ENCODE results near the gene NBPF3.
"Not testable (repeated sequence)": the region's sequence is repeated elsewhere in the genome, so short reads cannot be mapped to it uniquely, and the experiment has no call there.

Gene NBPF3

GRCh38 chr1:21514245-21514644 lies 74.3 kb downstream of the NBPF3 start:
- Histone ChIP-seq H3K79me2 (ENCODE audit: insufficient read depth, low read depth) (no peaks in the 10 kb centered on the region), H3K4me1 (ENCODE audit: low read depth, poor library complexity, severe bottlenecking) (peaks cover 5% of the 10 kb centered on the region), H3K4me2 (no peak overlapping the region), H3K27ac (no peak overlapping the region), H2AFZ (ENCODE audit: low read depth) (no peak overlapping the region), H3K36me3 (ENCODE audit: insufficient read depth) (no peaks in the 10 kb centered on the region), H3K9ac (no peak overlapping the region), H3K4me3 (IDR thresholded peaks at IDR 0.05; ENCODE audit: insufficient read depth, low read depth, low read length) (no peak overlapping the region), H4K20me1 (ENCODE audit: insufficient read depth) (no peaks in the 10 kb centered on the region), H3K27me3 (ENCODE audit: insufficient read depth, low read depth) (peaks cover 19% of the 10 kb centered on the region; the same call in 1 of the 2 replicates)
- TF ChIP-seq, protein P1, sequence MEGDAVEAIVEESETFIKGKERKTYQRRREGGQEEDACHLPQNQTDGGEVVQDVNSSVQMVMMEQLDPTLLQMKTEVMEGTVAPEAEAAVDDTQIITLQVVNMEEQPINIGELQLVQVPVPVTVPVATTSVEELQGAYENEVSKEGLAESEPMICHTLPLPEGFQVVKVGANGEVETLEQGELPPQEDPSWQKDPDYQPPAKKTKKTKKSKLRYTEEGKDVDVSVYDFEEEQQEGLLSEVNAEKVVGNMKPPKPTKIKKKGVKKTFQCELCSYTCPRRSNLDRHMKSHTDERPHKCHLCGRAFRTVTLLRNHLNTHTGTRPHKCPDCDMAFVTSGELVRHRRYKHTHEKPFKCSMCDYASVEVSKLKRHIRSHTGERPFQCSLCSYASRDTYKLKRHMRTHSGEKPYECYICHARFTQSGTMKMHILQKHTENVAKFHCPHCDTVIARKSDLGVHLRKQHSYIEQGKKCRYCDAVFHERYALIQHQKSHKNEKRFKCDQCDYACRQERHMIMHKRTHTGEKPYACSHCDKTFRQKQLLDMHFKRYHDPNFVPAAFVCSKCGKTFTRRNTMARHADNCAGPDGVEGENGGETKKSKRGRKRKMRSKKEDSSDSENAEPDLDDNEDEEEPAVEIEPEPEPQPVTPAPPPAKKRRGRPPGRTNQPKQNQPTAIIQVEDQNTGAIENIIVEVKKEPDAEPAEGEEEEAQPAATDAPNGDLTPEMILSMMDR (conservative IDR thresholded peaks at IDR 0.05; ENCODE audit: low read depth, low read length): no peak

- no peaks in the 10 kb centered on the region for H3K4me1 ChIP-seq (ENCODE audit: low read depth, poor library complexity, severe bottlenecking)
- no peak overlapping the region for H3K4me2 ChIP-seq
- no peak overlapping the region for H3K9ac ChIP-seq
- H3K79me2 ChIP-seq (ENCODE audit: insufficient read depth, low read depth): no peaks in the 10 kb centered on the region
- TF ChIP-seq, protein P1 (conservative IDR thresholded peaks at IDR 0.05; ENCODE audit: low read depth, low read length): no peak
- H3K36me3 ChIP-seq (ENCODE audit: insufficient read depth): no peaks in the 10 kb centered on the region
- no peak overlapping the region for H2AFZ ChIP-seq (ENCODE audit: low read depth)
- no peaks in the 10 kb centered on the region for H4K20me1 ChIP-seq (ENCODE audit: insufficient read depth)
- H3K27me3 ChIP-seq (ENCODE audit: insufficient read depth, low read depth): peaks cover 8% of the 10 kb centered on the region; the same call in 1 of the 2 replicates
- H3K27ac ChIP-seq: no peak overlapping the region
- no peak overlapping the region for H3K4me3 ChIP-seq (IDR thresholded peaks at IDR 0.05; ENCODE audit: insufficient read depth, low read depth, low read length)
Measured at GRCh38 chr1:21517161-21517589, 77.2 kb downstream of the NBPF3 start.

DNA sequence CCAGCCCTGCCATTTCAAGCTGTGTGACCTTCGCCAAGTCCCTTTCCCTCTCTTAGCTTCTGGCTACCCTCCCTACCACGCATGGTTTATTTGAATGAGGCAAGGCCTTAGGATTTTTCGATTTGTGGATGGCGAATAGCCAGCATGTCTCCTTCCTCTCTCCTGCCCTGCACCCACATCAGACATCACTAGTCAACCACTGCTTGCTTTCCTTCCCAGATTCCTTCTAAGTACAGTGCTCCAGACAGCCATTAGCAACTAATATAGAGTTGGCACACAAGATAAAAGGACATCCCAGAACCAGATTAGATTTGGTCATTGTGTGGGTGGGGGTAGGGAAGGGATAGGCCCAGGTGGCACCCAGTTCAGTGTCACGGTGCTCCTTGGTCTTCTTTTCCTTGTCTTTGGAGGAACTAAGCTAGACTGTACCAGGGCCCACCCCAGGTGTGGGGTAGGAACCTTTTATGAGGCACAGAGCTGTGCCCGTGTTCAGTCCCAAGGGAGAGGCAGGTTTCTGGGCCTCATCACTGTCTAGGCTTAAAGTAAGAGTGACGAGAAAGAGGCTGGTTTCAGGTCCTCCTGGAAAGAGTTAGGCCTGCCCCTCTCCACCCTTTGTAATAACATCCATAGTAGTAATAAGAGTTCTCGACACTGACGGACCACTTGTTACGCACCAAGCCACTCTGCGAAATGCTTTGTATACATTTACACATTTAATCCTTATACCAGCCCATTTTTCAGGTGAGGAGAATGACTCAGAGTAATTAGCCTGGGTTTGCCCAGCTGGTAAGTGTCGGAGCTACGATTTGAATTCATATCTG lies 77.9 kb downstream of the NBPF3 start:
- no peaks in the 10 kb centered on the region for H3K36me3 ChIP-seq (ENCODE audit: insufficient read depth)
- peaks cover 6% of the 10 kb centered on the region; the same call in 1 of the 2 replicates for H3K27me3 ChIP-seq (ENCODE audit: insufficient read depth, low read depth)
- no peaks in the 10 kb centered on the region for H3K79me2 ChIP-seq (ENCODE audit: insufficient read depth, low read depth)
- H3K4me2 ChIP-seq: no peak overlapping the region
- H3K4me1 ChIP-seq (ENCODE audit: low read depth, poor library complexity, severe bottlenecking): no peaks in the 10 kb centered on the region
- TF ChIP-seq, protein P1 (conservative IDR thresholded peaks at IDR 0.05; ENCODE audit: low read depth, low read length): no peak
- no peak overlapping the region for H3K9ac ChIP-seq
- no peak overlapping the region for H3K27ac ChIP-seq
- no peak overlapping the region for H2AFZ ChIP-seq (ENCODE audit: low read depth)
- H4K20me1 ChIP-seq (ENCODE audit: insufficient read depth): no peaks in the 10 kb centered on the region
- H3K4me3 ChIP-seq (IDR thresholded peaks at IDR 0.05; ENCODE audit: insufficient read depth, low read depth, low read length): no peak overlapping the region

GRCh38 chr1:21518774-21519455 lies 79.0 kb downstream of the NBPF3 start:
- no peaks in the 10 kb centered on the region for H4K20me1 ChIP-seq (ENCODE audit: insufficient read depth)
- no peak overlapping the region for H3K4me3 ChIP-seq (IDR thresholded peaks at IDR 0.05; ENCODE audit: insufficient read depth, low read depth, low read length)
- H3K4me2 ChIP-seq: no peak overlapping the region
- H3K27me3 ChIP-seq (ENCODE audit: insufficient read depth, low read depth): peaks cover under 1% of the 10 kb centered on the region; the same call in 1 of the 2 replicates
- no peak overlapping the region for H2AFZ ChIP-seq (ENCODE audit: low read depth)
- no peaks in the 10 kb centered on the region for H3K36me3 ChIP-seq (ENCODE audit: insufficient read depth)
- H3K79me2 ChIP-seq (ENCODE audit: insufficient read depth, low read depth): no peaks in the 10 kb centered on the region
- TF ChIP-seq, protein P1 (conservative IDR thresholded peaks at IDR 0.05; ENCODE audit: low read depth, low read length): no peak
- no peak overlapping the region for H3K27ac ChIP-seq
- no peak overlapping the region for H3K9ac ChIP-seq
- H3K4me1 ChIP-seq (ENCODE audit: low read depth, poor library complexity, severe bottlenecking): no peaks in the 10 kb centered on the region

DNA sequence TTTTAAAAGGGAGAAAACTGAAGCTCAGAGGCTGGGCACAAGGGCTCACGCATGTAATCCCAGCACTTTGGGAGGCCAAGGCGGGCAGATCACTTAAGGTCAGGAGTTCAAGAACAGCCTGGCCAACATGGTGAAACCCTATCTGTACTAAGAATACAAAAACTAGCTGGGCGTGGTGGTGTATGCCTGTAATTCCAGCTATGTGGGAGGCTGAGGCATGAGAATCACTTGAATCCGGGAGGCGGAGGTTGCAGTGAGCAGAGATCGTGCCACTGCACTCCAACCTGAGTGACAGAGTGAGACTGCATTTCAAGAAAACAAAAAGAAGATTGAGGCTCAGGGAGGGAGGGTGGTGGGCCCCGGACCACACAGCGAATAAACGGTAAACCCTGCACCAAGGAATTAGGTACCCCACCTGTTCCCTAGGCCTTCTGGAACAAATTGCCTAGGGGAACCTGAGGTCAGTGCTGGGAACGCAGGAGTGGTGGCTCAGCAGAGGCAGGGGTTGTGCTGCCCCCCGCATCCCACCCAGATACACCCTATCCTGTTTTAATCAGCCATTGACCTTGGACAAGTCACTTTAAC lies 79.6 kb downstream of the NBPF3 start:
- not testable (repeated sequence) for H3K4me1 ChIP-seq (ENCODE audit: low read depth, poor library complexity, severe bottlenecking); H3K4me3 ChIP-seq (IDR thresholded peaks at IDR 0.05; ENCODE audit: insufficient read depth, low read depth, low read length); H3K36me3 ChIP-seq (ENCODE audit: insufficient read depth); H2AFZ ChIP-seq (ENCODE audit: low read depth); H3K79me2 ChIP-seq (ENCODE audit: insufficient read depth, low read depth); H3K27ac ChIP-seq; H4K20me1 ChIP-seq (ENCODE audit: insufficient read depth); H3K9ac ChIP-seq; H3K27me3 ChIP-seq (ENCODE audit: insufficient read depth, low read depth); H3K4me2 ChIP-seq

Measured in KMS-11 (cell line).